ENCODE results near the gene MT3. TPM values are rescaled to one million over a fixed set of nuclear protein-coding genes. Genes with fewer than 3 reads are reported as not detected.
A peak's percentile ranks its signal among the peaks of the same experiment; 100 is the strongest.

The MT3 gene
- total RNA-seq, 1 experiment from 2014 or later, result 0.31 TPM

- H3K4me3 ChIP-seq (ENCODE audit: insufficient read depth, low read depth, low read length), result no peak overlapping the region
- DNase-seq, result peak; percentile 62
- H3K27me3 ChIP-seq (ENCODE audit: control insufficient read depth, insufficient read depth, low read length), result no peaks in the 10 kb centered on the region
- H3K36me3 ChIP-seq (replicated peaks; ENCODE audit: control insufficient read depth, insufficient read depth, low read length), result no peaks in the 10 kb centered on the region
Observed at GRCh38 chr16:56600398-56600999, 11.2 kb downstream of the MT3 start.

DNA sequence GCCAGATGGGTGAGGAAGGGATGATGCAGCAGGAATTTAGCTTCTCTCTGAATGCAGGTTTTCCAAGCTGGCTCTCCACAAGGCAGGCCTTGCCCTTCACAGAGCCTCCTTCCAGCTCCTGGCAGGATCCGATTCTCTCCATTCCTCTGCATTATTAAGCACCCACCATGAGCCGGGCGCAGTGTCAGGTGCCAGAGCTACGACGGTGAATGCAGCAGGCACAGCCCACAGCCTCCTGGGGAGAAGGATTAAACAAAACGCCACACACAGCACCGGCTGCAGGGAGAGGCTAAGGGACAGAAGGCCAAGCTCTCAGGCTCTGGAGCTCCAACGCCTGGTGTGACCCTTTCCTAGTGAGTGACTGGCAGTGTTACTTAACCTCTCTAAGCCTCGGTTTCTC, 12.0 kb downstream of the MT3 start:
- no peak overlapping the region for H3K4me3 ChIP-seq (ENCODE audit: insufficient read depth, low read depth, low read length)
- no peak for DNase-seq
- H3K36me3 ChIP-seq (replicated peaks; ENCODE audit: control insufficient read depth, insufficient read depth, low read length), result no peaks in the 10 kb centered on the region
- no peaks in the 10 kb centered on the region for H3K27me3 ChIP-seq (ENCODE audit: control insufficient read depth, insufficient read depth, low read length)

GRCh38 chr16:56603589-56603988, 14.3 kb downstream of the MT3 start:
- peaks cover 8% of the 10 kb centered on the region for H3K27me3 ChIP-seq (ENCODE audit: control insufficient read depth, insufficient read depth, low read length)
- H3K4me3 ChIP-seq (ENCODE audit: insufficient read depth, low read depth, low read length), result no peak overlapping the region
- no peaks in the 10 kb centered on the region for H3K36me3 ChIP-seq (replicated peaks; ENCODE audit: control insufficient read depth, insufficient read depth, low read length)
- peak; percentile 62 for DNase-seq

- H3K36me3 ChIP-seq (replicated peaks; ENCODE audit: control insufficient read depth, insufficient read depth, low read length), result no peaks in the 10 kb centered on the region
- peaks cover 22% of the 10 kb centered on the region for H3K27me3 ChIP-seq (ENCODE audit: control insufficient read depth, insufficient read depth, low read length)
- DNase-seq, result no peak
- no peak overlapping the region for H3K4me3 ChIP-seq (ENCODE audit: insufficient read depth, low read depth, low read length)
Observed at GRCh38 chr16:56604966-56605365, 15.6 kb downstream of the MT3 start.

DNA sequence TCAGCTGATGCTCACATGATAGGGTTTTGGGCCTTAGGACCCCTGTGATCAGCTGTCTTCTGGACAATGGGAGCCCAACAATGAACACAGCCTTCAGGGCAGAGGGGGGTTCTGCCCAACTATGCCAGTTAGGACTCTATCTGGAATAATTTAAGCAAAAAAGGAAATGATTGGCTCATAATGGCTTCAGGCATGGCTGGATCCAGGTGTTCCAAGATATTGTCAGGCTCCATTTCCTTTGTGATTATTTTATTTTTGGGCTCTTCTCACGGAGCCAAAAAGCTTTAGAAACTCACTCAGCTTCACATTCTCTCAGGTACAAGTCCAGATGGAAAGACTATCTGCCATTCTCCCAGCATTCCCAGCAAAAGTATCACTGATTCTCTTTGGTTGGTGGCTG, 16.1 kb downstream of the MT3 start:
- Histone ChIP-seq H3K36me3 (replicated peaks; ENCODE audit: control insufficient read depth, insufficient read depth, low read length) (no peaks in the 10 kb centered on the region), H3K4me3 (ENCODE audit: insufficient read depth, low read depth, low read length) (no peak overlapping the region), H3K27me3 (ENCODE audit: control insufficient read depth, insufficient read depth, low read length) (peaks cover 27% of the 10 kb centered on the region)
- DNase-seq, result no peak

DNA sequence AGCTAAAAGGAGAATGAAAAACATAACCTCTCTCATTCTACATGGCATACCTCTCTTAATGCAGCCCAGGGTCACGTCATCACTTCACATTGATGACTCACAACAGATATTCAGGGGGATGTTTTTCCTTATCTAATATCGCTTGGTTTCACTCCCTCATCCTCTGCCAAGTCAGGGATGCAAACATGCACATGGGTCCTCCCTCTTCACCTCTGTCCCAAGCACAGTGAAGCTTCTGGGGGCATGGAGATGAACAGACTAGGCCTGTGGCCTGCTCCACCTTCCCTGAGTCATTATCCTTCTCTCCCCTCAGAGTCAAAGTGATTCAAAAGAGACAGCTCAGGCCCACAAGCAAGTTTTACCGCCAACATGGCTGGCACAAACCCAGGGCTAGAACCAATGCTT, 16.7 kb downstream of the MT3 start:
- DNase-seq, result no peak
- H3K36me3 ChIP-seq (replicated peaks; ENCODE audit: control insufficient read depth, insufficient read depth, low read length), result no peaks in the 10 kb centered on the region
- H3K27me3 ChIP-seq (ENCODE audit: control insufficient read depth, insufficient read depth, low read length), result peaks cover 32% of the 10 kb centered on the region
- H3K4me3 ChIP-seq (ENCODE audit: insufficient read depth, low read depth, low read length), result no peak overlapping the region

- Histone ChIP-seq H3K27me3 (ENCODE audit: control insufficient read depth, insufficient read depth, low read length) (peaks cover 36% of the 10 kb centered on the region), H3K36me3 (replicated peaks; ENCODE audit: control insufficient read depth, insufficient read depth, low read length) (no peaks in the 10 kb centered on the region), H3K4me3 (ENCODE audit: insufficient read depth, low read depth, low read length) (no peak overlapping the region)
- DNase-seq, result no peak
Observed at GRCh38 chr16:56606476-56607108, 17.3 kb downstream of the MT3 start.

DNA sequence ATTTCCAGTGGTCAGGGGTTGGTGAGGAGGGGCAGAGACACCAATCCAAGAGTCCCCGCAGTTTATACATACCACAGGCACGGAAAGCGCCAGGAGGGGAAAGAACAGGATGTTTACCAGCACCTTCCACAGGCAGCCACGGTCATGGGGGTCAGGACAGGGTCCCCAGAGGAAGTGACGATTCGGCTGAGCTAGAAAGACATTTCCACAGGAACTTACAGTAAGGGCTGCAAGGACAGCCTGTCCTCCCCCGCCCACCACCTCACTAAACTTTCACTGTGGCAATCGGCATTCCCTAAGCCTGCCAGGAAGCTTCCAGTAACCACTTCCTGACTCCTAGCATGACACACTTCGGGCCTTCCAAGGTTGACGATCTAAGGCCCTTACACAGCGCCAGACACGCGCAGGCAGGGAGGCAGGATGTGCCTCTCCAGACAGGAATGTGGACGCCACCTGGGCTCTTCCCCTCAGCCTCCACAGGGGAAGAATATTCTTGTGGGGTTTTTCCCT, 17.8 kb downstream of the MT3 start:
- Histone ChIP-seq H3K27me3 (ENCODE audit: control insufficient read depth, insufficient read depth, low read length) (peaks cover 36% of the 10 kb centered on the region), H3K4me3 (ENCODE audit: insufficient read depth, low read depth, low read length) (no peak overlapping the region), H3K36me3 (replicated peaks; ENCODE audit: control insufficient read depth, insufficient read depth, low read length) (no peaks in the 10 kb centered on the region)
- no peak for DNase-seq

DNA sequence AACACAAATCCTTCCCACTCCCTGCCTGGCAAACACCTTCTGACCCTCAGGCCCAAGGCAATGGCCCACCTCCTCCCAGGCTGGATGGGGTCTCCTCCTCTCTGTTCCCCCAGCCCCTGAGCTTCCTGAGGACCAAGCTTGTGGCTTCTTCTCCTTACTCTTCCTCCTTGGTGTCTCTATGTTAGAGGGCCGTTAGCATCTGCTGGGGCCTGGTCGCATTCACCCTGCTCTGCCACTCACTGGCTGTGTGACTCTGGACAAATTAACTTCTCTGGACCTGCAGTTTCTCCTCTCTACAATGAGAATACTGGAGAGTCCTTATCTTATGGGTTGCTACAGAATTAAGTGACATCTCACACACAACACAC, 18.3 kb downstream of the MT3 start:
- no peak overlapping the region for H3K4me3 ChIP-seq (ENCODE audit: insufficient read depth, low read depth, low read length)
- H3K27me3 ChIP-seq (ENCODE audit: control insufficient read depth, insufficient read depth, low read length), result peaks cover 36% of the 10 kb centered on the region

DNA sequence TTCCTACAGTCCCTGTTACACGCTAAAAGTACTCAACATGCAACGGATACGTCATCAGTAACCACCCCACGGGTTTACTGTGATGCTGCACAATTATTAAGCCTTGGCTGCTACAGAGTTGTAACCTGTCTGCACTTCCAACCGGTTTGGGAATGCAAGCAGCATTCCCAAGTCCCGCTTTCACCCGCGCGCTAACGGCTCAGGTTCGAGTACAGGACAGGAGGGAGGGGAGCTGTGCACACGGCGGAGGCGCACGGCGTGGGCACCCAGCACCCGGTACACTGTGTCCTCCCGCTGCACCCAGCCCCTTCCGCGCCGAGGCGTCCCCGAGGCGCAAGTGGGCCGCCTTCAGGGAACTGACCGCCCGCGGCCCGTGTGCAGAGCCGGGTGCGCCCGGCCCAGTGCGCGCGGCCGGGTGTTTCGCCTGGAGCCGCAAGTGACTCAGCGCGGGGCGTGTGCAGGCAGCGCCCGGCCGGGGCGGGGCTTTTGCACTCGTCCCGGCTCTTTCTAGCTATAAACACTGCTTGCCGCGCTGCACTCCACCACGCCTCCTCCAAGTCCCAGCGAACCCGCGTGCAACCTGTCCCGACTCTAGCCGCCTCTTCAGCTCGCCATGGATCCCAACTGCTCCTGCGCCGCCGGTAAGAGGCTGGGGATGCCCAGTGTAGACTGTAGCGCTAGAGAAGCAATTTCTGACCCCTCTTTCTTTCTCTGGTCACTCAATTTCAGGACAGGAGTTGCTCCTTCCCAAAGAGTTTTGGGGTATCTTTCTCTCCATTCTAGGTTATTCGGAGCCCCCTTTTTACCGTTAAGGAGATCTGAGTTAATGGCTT, 18.9 kb downstream of the MT3 start, which contains the start of gene MT2A:
MT2A (plus strand) TSS at position 542 of the 833 bp plus-strand sequence; CDS start at position 614, 72 bp downstream.
- peak; percentile 94 for DNase-seq
- Histone ChIP-seq H3K27me3 (ENCODE audit: control insufficient read depth, insufficient read depth, low read length) (peaks cover 36% of the 10 kb centered on the region), H3K4me3 (ENCODE audit: insufficient read depth, low read depth, low read length) (peak within 1 kb of the TSS; percentile 38), H3K36me3 (replicated peaks; ENCODE audit: control insufficient read depth, insufficient read depth, low read length) (no peaks in the 10 kb centered on the region)

More for the DNA sequence above, 18.3 kb downstream of the MT3 start:
- DNase-seq, result no peak
- H3K36me3 ChIP-seq (replicated peaks; ENCODE audit: control insufficient read depth, insufficient read depth, low read length), result no peaks in the 10 kb centered on the region

- no peaks in the 10 kb centered on the region for H3K36me3 ChIP-seq (replicated peaks; ENCODE audit: control insufficient read depth, insufficient read depth, low read length)
- H3K27me3 ChIP-seq (ENCODE audit: control insufficient read depth, insufficient read depth, low read length), result peaks cover 36% of the 10 kb centered on the region
- peak overlapping the region; percentile 38 for H3K4me3 ChIP-seq (ENCODE audit: insufficient read depth, low read depth, low read length)
- no peak for DNase-seq
Observed at GRCh38 chr16:56608876-56609462, 19.6 kb downstream of the MT3 start.

- H3K27me3 ChIP-seq (ENCODE audit: control insufficient read depth, insufficient read depth, low read length), result peaks cover 38% of the 10 kb centered on the region
Observed at GRCh38 chr16:56609463-56609921, 20.2 kb downstream of the MT3 start.

GRCh38 chr16:56610017-56610608, 20.8 kb downstream of the MT3 start:
- H3K36me3 ChIP-seq (replicated peaks; ENCODE audit: control insufficient read depth, insufficient read depth, low read length), result no peaks in the 10 kb centered on the region
- no peak overlapping the region for H3K4me3 ChIP-seq (ENCODE audit: insufficient read depth, low read depth, low read length)
- no peak for DNase-seq
- H3K27me3 ChIP-seq (ENCODE audit: control insufficient read depth, insufficient read depth, low read length), result peaks cover 43% of the 10 kb centered on the region

More at GRCh38 chr16:56609463-56609921, 20.2 kb downstream of the MT3 start:
- DNase-seq, result peak; percentile 59
- H3K36me3 ChIP-seq (replicated peaks; ENCODE audit: control insufficient read depth, insufficient read depth, low read length), result no peaks in the 10 kb centered on the region
- H3K4me3 ChIP-seq (ENCODE audit: insufficient read depth, low read depth, low read length), result no peak overlapping the region; the same call in 1 of the 2 replicates

- H3K4me3 ChIP-seq (ENCODE audit: insufficient read depth, low read depth, low read length), result no peak overlapping the region
- H3K36me3 ChIP-seq (replicated peaks; ENCODE audit: control insufficient read depth, insufficient read depth, low read length), result no peaks in the 10 kb centered on the region
- H3K27me3 ChIP-seq (ENCODE audit: control insufficient read depth, insufficient read depth, low read length), result peaks cover 44% of the 10 kb centered on the region
- no peak for DNase-seq
Observed at GRCh38 chr16:56610609-56611111, 21.3 kb downstream of the MT3 start.

All from H7 (cell line).